Measurements from ENCODE around the gene SH3TC1. TPM values are rescaled to one million over a fixed set of nuclear protein-coding genes. Genes with fewer than 3 reads are reported as not detected.

Gene SH3TC1
- polyA plus RNA-seq, 1 donor (not counting 4 experiments of a cell fraction or from before 2014, with no cell fraction given) = 12.3 TPM

DNA sequence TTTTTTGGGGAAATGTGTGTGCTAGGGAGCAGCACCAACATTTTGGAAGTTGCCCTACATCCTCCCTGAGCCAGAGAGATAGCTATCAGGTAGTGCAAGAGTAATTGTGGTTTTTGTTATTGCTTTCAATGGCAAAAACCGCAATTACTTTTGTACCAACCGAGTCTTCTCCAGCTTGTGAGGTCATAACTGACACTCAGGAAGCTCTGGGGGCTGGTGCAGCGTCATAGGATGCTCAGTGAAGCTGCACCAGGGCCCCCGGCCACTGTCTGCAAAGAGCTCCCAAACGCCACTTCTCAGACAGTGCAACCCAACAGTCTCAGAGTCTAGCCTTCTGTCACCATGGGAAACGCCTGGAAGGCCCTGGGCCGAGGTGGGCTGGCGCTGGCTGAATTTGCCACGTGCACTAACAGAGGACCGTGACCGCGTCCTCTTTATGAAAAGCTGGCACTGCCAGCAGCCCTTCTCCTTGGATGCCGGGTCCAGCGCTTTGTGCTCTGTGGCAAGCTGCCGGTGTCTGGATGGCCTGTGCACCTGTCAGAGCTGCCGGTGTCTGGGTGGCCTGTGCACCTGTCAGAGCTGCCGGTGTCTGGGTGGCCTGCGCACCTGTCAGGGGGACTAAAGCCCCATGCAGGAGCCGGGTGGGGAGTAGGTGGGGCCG, 19.4 kb downstream of the SH3TC1 start:
- Histone ChIP-seq H3K4me2 (ENCODE audit: control insufficient read depth, extremely low read depth, insufficient read depth, low read depth, low read length) (no peak overlapping the region), H3K27me3 (ENCODE audit: control insufficient read depth, extremely low read depth, insufficient read depth, low read length) (no peaks in the 10 kb centered on the region), H3K36me3 (ENCODE audit: control insufficient read depth in 2 of 2, extremely low read depth in 1 of 2, insufficient read depth in 2 of 2, low read length in 2 of 2) (peaks cover 38 to 60% of the 10 kb centered on the region in 2 experiments), H3K79me2 (ENCODE audit: control insufficient read depth, insufficient read depth, low read length) (no peaks in the 10 kb centered on the region), H4K20me1 (ENCODE audit: control insufficient read depth, extremely low read depth, insufficient read depth, low read length) (peaks cover 3% of the 10 kb centered on the region), H3K9me3 (ENCODE audit: control insufficient read depth, low read depth, low read length) (no peaks in the 10 kb centered on the region), H2AFZ (ENCODE audit: control insufficient read depth, low read length) (no peak overlapping the region), H3K9me1 (ENCODE audit: control insufficient read depth, extremely low read depth, insufficient read depth, low read length) (no peaks in the 10 kb centered on the region), H3K4me1 (ENCODE audit: control insufficient read depth, extremely low read depth, insufficient read depth, low read length) (no peaks in the 10 kb centered on the region), H3K9ac (ENCODE audit: control insufficient read depth, extremely low read depth, insufficient read depth, low read length) (no peak overlapping the region), H3K27ac (ENCODE audit: control insufficient read depth, insufficient read depth, low read length) (no peak overlapping the region), H3K4me3 (ENCODE audit: control insufficient read depth in 2 of 3, extremely low read depth in 1 of 3, insufficient read depth in 2 of 3, low read depth in 1 of 3, low read length in 3 of 3) (no peak overlapping the region)
- TF ChIP-seq, protein P1, sequence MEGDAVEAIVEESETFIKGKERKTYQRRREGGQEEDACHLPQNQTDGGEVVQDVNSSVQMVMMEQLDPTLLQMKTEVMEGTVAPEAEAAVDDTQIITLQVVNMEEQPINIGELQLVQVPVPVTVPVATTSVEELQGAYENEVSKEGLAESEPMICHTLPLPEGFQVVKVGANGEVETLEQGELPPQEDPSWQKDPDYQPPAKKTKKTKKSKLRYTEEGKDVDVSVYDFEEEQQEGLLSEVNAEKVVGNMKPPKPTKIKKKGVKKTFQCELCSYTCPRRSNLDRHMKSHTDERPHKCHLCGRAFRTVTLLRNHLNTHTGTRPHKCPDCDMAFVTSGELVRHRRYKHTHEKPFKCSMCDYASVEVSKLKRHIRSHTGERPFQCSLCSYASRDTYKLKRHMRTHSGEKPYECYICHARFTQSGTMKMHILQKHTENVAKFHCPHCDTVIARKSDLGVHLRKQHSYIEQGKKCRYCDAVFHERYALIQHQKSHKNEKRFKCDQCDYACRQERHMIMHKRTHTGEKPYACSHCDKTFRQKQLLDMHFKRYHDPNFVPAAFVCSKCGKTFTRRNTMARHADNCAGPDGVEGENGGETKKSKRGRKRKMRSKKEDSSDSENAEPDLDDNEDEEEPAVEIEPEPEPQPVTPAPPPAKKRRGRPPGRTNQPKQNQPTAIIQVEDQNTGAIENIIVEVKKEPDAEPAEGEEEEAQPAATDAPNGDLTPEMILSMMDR (optimal IDR thresholded peaks at IDR 0.05 in 1 of 3, IDR thresholded peaks at IDR 0.05 in 1 of 3, conservative IDR thresholded peaks at IDR 0.05 in 1 of 3; ENCODE audit: extremely low read depth in 1 of 3, insufficient read depth in 2 of 3, low read length in 3 of 3) = no peak
- no peak for TF ChIP-seq EZH2 (IDR thresholded peaks at IDR 0.05; ENCODE audit: low read length)
- no peak for DNase-seq (ENCODE audit: low read depth, low spot score)
- dilution Hi-C loops (cut with MboI; ENCODE audit: extremely low pct_ligation_motif_present, low sequenced_read_pairs) = no loop called here
- no peak for FAIRE-seq

DNA sequence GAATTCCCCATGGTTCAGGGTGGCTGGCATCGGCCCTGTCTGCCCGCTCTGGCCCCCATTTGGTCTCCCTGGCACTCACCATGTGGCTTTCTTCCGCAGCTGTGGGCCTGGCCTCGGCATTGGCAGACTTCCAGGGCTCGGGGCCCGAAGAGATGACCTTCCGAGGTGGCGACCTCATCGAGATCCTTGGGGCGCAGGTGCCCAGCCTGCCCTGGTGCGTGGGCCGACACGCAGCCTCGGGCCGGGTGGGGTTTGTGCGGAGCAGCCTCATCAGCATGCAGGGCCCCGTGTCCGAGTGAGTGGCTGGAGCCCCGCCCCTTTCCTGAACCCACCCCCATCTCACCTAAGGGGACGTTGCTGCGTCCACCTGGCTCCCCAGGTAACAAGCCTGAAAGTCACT, 20.1 kb downstream of the SH3TC1 start:
- Histone ChIP-seq H3K9me1 (ENCODE audit: control insufficient read depth, extremely low read depth, insufficient read depth, low read length) (no peaks in the 10 kb centered on the region), H3K27me3 (ENCODE audit: control insufficient read depth, extremely low read depth, insufficient read depth, low read length) (no peaks in the 10 kb centered on the region), H3K4me3 (ENCODE audit: control insufficient read depth in 2 of 3, extremely low read depth in 1 of 3, insufficient read depth in 2 of 3, low read depth in 1 of 3, low read length in 3 of 3) (no peak overlapping the region), H3K4me2 (ENCODE audit: control insufficient read depth, extremely low read depth, insufficient read depth, low read depth, low read length) (no peak overlapping the region), H2AFZ (ENCODE audit: control insufficient read depth, low read length) (no peak overlapping the region), H3K9ac (ENCODE audit: control insufficient read depth, extremely low read depth, insufficient read depth, low read length) (no peak overlapping the region), H3K4me1 (ENCODE audit: control insufficient read depth, extremely low read depth, insufficient read depth, low read length) (no peaks in the 10 kb centered on the region), H3K79me2 (ENCODE audit: control insufficient read depth, insufficient read depth, low read length) (no peaks in the 10 kb centered on the region), H3K36me3 (ENCODE audit: control insufficient read depth in 2 of 2, extremely low read depth in 1 of 2, insufficient read depth in 2 of 2, low read length in 2 of 2) (peaks cover 43 to 60% of the 10 kb centered on the region in 2 experiments), H3K9me3 (ENCODE audit: control insufficient read depth, low read depth, low read length) (no peaks in the 10 kb centered on the region), H4K20me1 (ENCODE audit: control insufficient read depth, extremely low read depth, insufficient read depth, low read length) (peaks cover 3% of the 10 kb centered on the region), H3K27ac (ENCODE audit: control insufficient read depth, insufficient read depth, low read length) (no peak overlapping the region)
- dilution Hi-C loops (cut with MboI; ENCODE audit: extremely low pct_ligation_motif_present, low sequenced_read_pairs) = no loop called here
- TF ChIP-seq, protein P1 (optimal IDR thresholded peaks at IDR 0.05 in 1 of 3, IDR thresholded peaks at IDR 0.05 in 1 of 3, conservative IDR thresholded peaks at IDR 0.05 in 1 of 3; ENCODE audit: extremely low read depth in 1 of 3, insufficient read depth in 2 of 3, low read length in 3 of 3) = no peak
- TF ChIP-seq EZH2 (IDR thresholded peaks at IDR 0.05; ENCODE audit: low read length) = no peak
- DNase-seq (ENCODE audit: low read depth, low spot score) (no peak), FAIRE-seq (no peak)

Measured in keratinocyte (primary cell).